SU-DHL-6 (cell line): ENCODE results near the gene HOMEZ.
"Not testable (repeated sequence)": the region's sequence is repeated elsewhere in the genome, so short reads cannot be mapped to it uniquely, and the experiment has no call there.

Experiments used
- CTCF ChIP-seq: fragments of 200-600 bp; sonication (generic); IDR thresholded peaks from one replicate; pipeline ENCODE4 v1.5.1; 2017; ENCODE audit warnings: antibody characterized with exemption, mild to moderate bottlenecking, low read length, moderate library complexity; ENCODE audit not compliant: insufficient read depth, poor library complexity, severe bottlenecking
- EZH2phosphoT487 ChIP-seq: fragments of 200-600 bp; sonication (generic), shearing (Covaris generic); conservative IDR thresholded peaks from 2 replicates; pipeline ENCODE4 v1.6.1; 2018; ENCODE audit warnings: mild to moderate bottlenecking, antibody characterized with exemption, low read length, moderate library complexity, mixed read lengths

GRCh38 chr14:23232241-23232808, 53.6 kb downstream of the HOMEZ start:
- not testable (repeated sequence) for TF ChIP-seq CTCF, EZH2phosphoT487
